HepG2 (cell line): ENCODE data around the gene ERBB3. TPM values are rescaled to one million over a fixed set of nuclear protein-coding genes. Genes with fewer than 3 reads are reported as not detected.

Experiments
- CREB3 ChIP-seq: sonication (generic); formaldehyde crosslinking; IDR thresholded peaks from 2 replicates; pipeline ENCODE4 v1.5.0; 2020; ENCODE audit warnings: missing genetic modification reagents
- DRAP1 ChIP-seq: IDR thresholded peaks from 2 replicates; pipeline ENCODE4 v1.6.1; 2016; ENCODE audit warnings: missing genetic modification reagents, missing compliant biosample characterization
- MNT ChIP-seq: fragments of 450-650 bp; IDR thresholded peaks from 2 replicates; pipeline ENCODE4 v1.6.1; 2016
- NCOA5 ChIP-seq: sonication (generic); formaldehyde crosslinking; IDR thresholded peaks from 2 replicates; pipeline ENCODE4 v1.4.0; 2020; ENCODE audit warnings: missing genetic modification reagents
- NONO ChIP-seq, 2 experiments: fragments of 450-650 bp in 1 of 2; sonication (generic) in 1 of 2; formaldehyde crosslinking in 1 of 2; IDR thresholded peaks in 1 of 2; conservative IDR thresholded peaks in 1 of 2; 2 replicates each; pipeline versions ENCODE4 v1.6.1 to v1.8.0; 2017 to 2022; ENCODE audit warnings: mild to moderate bottlenecking in 1 of 2, missing genetic modification reagents in 1 of 2, moderate library complexity in 1 of 2
- RAD21 ChIP-seq: fragments of 450-650 bp; formaldehyde crosslinking; IDR thresholded peaks from 2 replicates; pipeline ENCODE4 v1.5.0; 2020; ENCODE audit warnings: mild to moderate bottlenecking
- RAD51 ChIP-seq: fragments of 450-650 bp; IDR thresholded peaks from 2 replicates; pipeline ENCODE4 v1.6.1; 2016; ENCODE audit warnings: borderline replicate concordance
- SMAD9 ChIP-seq: sonication (generic); formaldehyde crosslinking; IDR thresholded peaks from 2 replicates; pipeline ENCODE4 v1.5.1; 2020; ENCODE audit warnings: mild to moderate bottlenecking, missing genetic modification reagents
- SOX6 ChIP-seq, 2 experiments: fragments of 450-650 bp in 1 of 2; sonication (generic) in 1 of 2; formaldehyde crosslinking in 1 of 2; IDR thresholded peaks; 2 replicates each; pipeline versions ENCODE4 v1.4.0 to v1.6.1; 2017 to 2020; ENCODE audit warnings: antibody characterized with exemption in 1 of 2, mild to moderate bottlenecking in 1 of 2, missing genetic modification reagents in 1 of 2
- ZBTB40 ChIP-seq, 2 experiments: fragments of 450-650 bp in 1 of 2; sonication (generic) in 1 of 2; formaldehyde crosslinking in 1 of 2; IDR thresholded peaks; 2 replicates each; pipeline versions ENCODE4 v1.6.1 to v1.8.0; 2016 to 2022; ENCODE audit warnings: antibody characterized with exemption in 1 of 2, mild to moderate bottlenecking in 1 of 2, missing genetic modification reagents in 1 of 2
- ZNF329 ChIP-seq: sonication (generic); formaldehyde crosslinking; IDR thresholded peaks from 2 replicates; pipeline ENCODE4 v1.9.0; 2021; ENCODE audit warnings: low read depth, mild to moderate bottlenecking, missing genetic modification reagents
- ZNF331 ChIP-seq: sonication (generic); formaldehyde crosslinking; IDR thresholded peaks from 2 replicates; pipeline ENCODE4 v1.4.0; 2020; ENCODE audit warnings: missing genetic modification reagents
- ZNF34 ChIP-seq: sonication (generic); formaldehyde crosslinking; IDR thresholded peaks from 2 replicates; pipeline ENCODE4 v1.4.0; 2020; ENCODE audit warnings: mild to moderate bottlenecking, missing genetic modification reagents, borderline replicate concordance
- ZNF383 ChIP-seq: sonication (generic); formaldehyde crosslinking; IDR thresholded peaks from 2 replicates; pipeline ENCODE4 v1.4.0; 2020; ENCODE audit warnings: missing genetic modification reagents, mild to moderate bottlenecking, borderline replicate concordance
- ZNF572 ChIP-seq: sonication (generic); formaldehyde crosslinking; IDR thresholded peaks from 2 replicates; pipeline ENCODE4 v1.5.1; 2020; ENCODE audit warnings: mild to moderate bottlenecking, missing genetic modification reagents
- ZSCAN25 ChIP-seq: sonication (generic); formaldehyde crosslinking; IDR thresholded peaks from 2 replicates; pipeline ENCODE4 v1.8.0; 2022; ENCODE audit warnings: mild to moderate bottlenecking, missing genetic modification reagents
- polyA plus RNA-seq, 8 experiments: library from polyadenylated mRNA; depleted of rRNA in 3 of 8; stranded (reverse) in 7 of 8; unstranded in 1 of 8; fragments of >200 nt; fragmentation: Illumina TruSeq in 4 of 8; extraction: Trizol in 4 of 8; gene quantifications; 2 replicates each; pipeline versions ENCODE4 v1.2.1 to v1.2.3, GENCODE V29; 2011 to 2016; ENCODE audit warnings: low read depth in 4 of 8, missing spikeins in 1 of 8, mixed read lengths in 1 of 8; ENCODE audit not compliant: insufficient read depth in 1 of 8
- total RNA-seq, 5 experiments: library from RNA; depleted of rRNA; stranded (reverse); fragments of >200 nt; fragmentation: Illumina TruSeq; extraction: Trizol; gene quantifications; 2 replicates each; pipeline ENCODE4 v1.2.3, GENCODE V29; 2016; ENCODE audit warnings: low read depth in 1 of 5

The ERBB3 gene
- total and polyA plus RNA-seq, 2 of the 13 experiments (the other 11 are each of a cell fraction or from before 2014, with no cell fraction given) = 93.6 to 358 TPM

GRCh38 chr12:56041552-56042429, 38.2 kb upstream of the ERBB3 start, which contains the start of gene RPS26 (continued):
- TF ChIP-seq ZNF572 (CRISPR knock-in tag) (no peak; the same call in 1 of the 2 replicates), RAD51 (no peak), ZNF383 (no peak), ZBTB40 (IDR thresholded peaks at IDR 0.05) (peak; percentile 69), ZBTB40 (CRISPR knock-in tag; IDR thresholded peaks at IDR 0.05) (peak; percentile 79; the same call in 1 of the 2 replicates), ZSCAN25 (CRISPR knock-in tag) (no peak), NONO (IDR thresholded peaks at IDR 0.05) (no peak), NONO (CRISPR knock-in tag; conservative IDR thresholded peaks at IDR 0.05) (peak; percentile 78), SMAD9 (no peak), ZNF34 (no peak), ZNF331 (CRISPR knock-in tag) (peak; percentile 56), SOX6 (IDR thresholded peaks at IDR 0.05) (no peak), SOX6 (CRISPR knock-in tag; IDR thresholded peaks at IDR 0.05) (peak; percentile 66), MNT (peak; percentile 22; the same call in 1 of the 2 replicates), NCOA5 (CRISPR knock-in tag) (no peak), ZNF329 (CRISPR knock-in tag) (peak; percentile 38; the same call in 1 of the 2 replicates), CREB3 (CRISPR knock-in tag) (no peak), RAD21 (CRISPR knock-in tag) (0 out of 2 replicates have a peak, but pooled peaks have one; percentile 10), DRAP1 (CRISPR knock-in tag) (peak; percentile 96)
